Measurements from ENCODE around the gene CRACDL.

The CRACDL gene

GRCh38 chr2:98857001-98857400 lies 79.0 kb downstream of the CRACDL start:
- TF ChIP-seq ZNF274 (IDR thresholded peaks at IDR 0.05; ENCODE audit: low read depth, low read length) = no peak
- H3K4me3 ChIP-seq (ENCODE audit: low read length) = no peak overlapping the region

- TF ChIP-seq ZNF274 (IDR thresholded peaks at IDR 0.05; ENCODE audit: low read depth, low read length) = no peak
- no peak overlapping the region for H3K4me3 ChIP-seq (ENCODE audit: low read length)
These were observed 81.3 kb downstream of the CRACDL start for GRCh38 chr2:98854682-98855081.

GRCh38 chr2:98852932-98853331 lies 83.1 kb downstream of the CRACDL start:
- H3K4me3 ChIP-seq (ENCODE audit: low read length) = no peak overlapping the region
- no peak for TF ChIP-seq ZNF274 (IDR thresholded peaks at IDR 0.05; ENCODE audit: low read depth, low read length)

- no peak overlapping the region for H3K4me3 ChIP-seq (ENCODE audit: low read length)
- TF ChIP-seq ZNF274 (IDR thresholded peaks at IDR 0.05; ENCODE audit: low read depth, low read length) = no peak
These were observed 86.0 kb downstream of the CRACDL start for GRCh38 chr2:98850074-98850473.

- TF ChIP-seq ZNF274 (IDR thresholded peaks at IDR 0.05; ENCODE audit: low read depth, low read length) = no peak
These were observed 86.9 kb downstream of the CRACDL start for GRCh38 chr2:98849113-98849512.

GRCh38 chr2:98847853-98848252 lies 88.2 kb downstream of the CRACDL start:
- H3K4me3 ChIP-seq (ENCODE audit: low read length) = no peak overlapping the region
- TF ChIP-seq ZNF274 (IDR thresholded peaks at IDR 0.05; ENCODE audit: low read depth, low read length) = no peak

More at GRCh38 chr2:98849113-98849512, 86.9 kb downstream of the CRACDL start:
- no peak overlapping the region for H3K4me3 ChIP-seq (ENCODE audit: low read length)

GRCh38 chr2:98846041-98846440 lies 90.0 kb downstream of the CRACDL start:
- TF ChIP-seq ZNF274 (IDR thresholded peaks at IDR 0.05; ENCODE audit: low read depth, low read length) = no peak
- no peak overlapping the region for H3K4me3 ChIP-seq (ENCODE audit: low read length)

- TF ChIP-seq ZNF274 (IDR thresholded peaks at IDR 0.05; ENCODE audit: low read depth, low read length) = no peak
These were observed 93.9 kb downstream of the CRACDL start for GRCh38 chr2:98842136-98842535.

GRCh38 chr2:98839292-98839691 lies 96.7 kb downstream of the CRACDL start:
- no peak for TF ChIP-seq ZNF274 (IDR thresholded peaks at IDR 0.05; ENCODE audit: low read depth, low read length)
- no peak overlapping the region for H3K4me3 ChIP-seq (ENCODE audit: low read length)

More at GRCh38 chr2:98842136-98842535, 93.9 kb downstream of the CRACDL start:
- H3K4me3 ChIP-seq (ENCODE audit: low read length) = no peak overlapping the region

GRCh38 chr2:98835831-98836385 lies 100.1 kb downstream of the CRACDL start:
- no peak for TF ChIP-seq ZNF274 (IDR thresholded peaks at IDR 0.05; ENCODE audit: low read depth, low read length)
- no peak overlapping the region for H3K4me3 ChIP-seq (ENCODE audit: low read length)

GRCh38 chr2:98833917-98834263 lies 102.1 kb downstream of the CRACDL start:
- H3K4me3 ChIP-seq (ENCODE audit: low read length) = no peak overlapping the region
- no peak for TF ChIP-seq ZNF274 (IDR thresholded peaks at IDR 0.05; ENCODE audit: low read depth, low read length)

- H3K4me3 ChIP-seq (ENCODE audit: low read length) = no peak overlapping the region
- no peak for TF ChIP-seq ZNF274 (IDR thresholded peaks at IDR 0.05; ENCODE audit: low read depth, low read length)
These were observed 102.7 kb downstream of the CRACDL start for GRCh38 chr2:98833172-98833916.

- TF ChIP-seq ZNF274 (IDR thresholded peaks at IDR 0.05; ENCODE audit: low read depth, low read length) = no peak
- no peak overlapping the region for H3K4me3 ChIP-seq (ENCODE audit: low read length)
These were observed 103.9 kb downstream of the CRACDL start for GRCh38 chr2:98832172-98832571.

GRCh38 chr2:98830571-98831145 lies 105.4 kb downstream of the CRACDL start:
- TF ChIP-seq ZNF274 (IDR thresholded peaks at IDR 0.05; ENCODE audit: low read depth, low read length) = no peak
- no peak overlapping the region for H3K4me3 ChIP-seq (ENCODE audit: low read length)

GRCh38 chr2:98829581-98830270 lies 106.3 kb downstream of the CRACDL start:
- no peak for TF ChIP-seq ZNF274 (IDR thresholded peaks at IDR 0.05; ENCODE audit: low read depth, low read length)
- H3K4me3 ChIP-seq (ENCODE audit: low read length) = no peak overlapping the region
